GM18951 (cell line): Measurements from ENCODE around the gene BOC.
"Not testable (repeated sequence)": the region's sequence is repeated elsewhere in the genome, so short reads cannot be mapped to it uniquely, and the experiment has no call there.

ENCODE experiments used
- POLR2A ChIP-seq: IDR thresholded peaks from 4 replicates; pipeline ENCODE4 v1.6.1; 2011; ENCODE audit warnings: mild to moderate bottlenecking; ENCODE audit not compliant: insufficient read length, insufficient read depth; ENCODE audit errors: extremely low read depth
- in situ Hi-C: fragments of 300-500 bp; cut with MboI; formaldehyde crosslinking; loops from one replicate; pipeline ENCODE4 v1.12.0; 2022; ENCODE audit warnings: low sequenced_read_pairs, mixed read lengths, inconsistent platforms; ENCODE audit not compliant: unreplicated experiment

The BOC gene

GRCh38 chr3:113211330-113212149 lies at the start of gene BOC:
BOC (plus strand) TSS chr3:113211557; CDS start chr3:113249803, 38,246 bp downstream.
- in situ Hi-C loops, result no loop called here
- TF ChIP-seq POLR2A, result no peak

GRCh38 chr3:113161661-113162060 lies 49.7 kb upstream of the BOC start:
- in situ Hi-C loops, result no loop called here
- no peak for TF ChIP-seq POLR2A

- no peak for TF ChIP-seq POLR2A
- in situ Hi-C loops, result no loop called here
These were observed 48.2 kb upstream of the BOC start for GRCh38 chr3:113163152-113163551.

GRCh38 chr3:113165841-113166240 lies 45.5 kb upstream of the BOC start:
- in situ Hi-C loops, result no loop called here
- TF ChIP-seq POLR2A, result no peak

GRCh38 chr3:113166357-113166718 lies 45.0 kb upstream of the BOC start:
- TF ChIP-seq POLR2A, result no peak
- in situ Hi-C loops, result no loop called here

GRCh38 chr3:113166719-113167492 lies 44.5 kb upstream of the BOC start:
- TF ChIP-seq POLR2A, result no peak
- in situ Hi-C loops, result no loop called here

GRCh38 chr3:113167825-113168801 lies 43.2 kb upstream of the BOC start:
- TF ChIP-seq POLR2A, result no peak
- in situ Hi-C loops, result no loop called here

- in situ Hi-C loops, result no loop called here
- TF ChIP-seq POLR2A, result no peak
These were observed 41.4 kb upstream of the BOC start for GRCh38 chr3:113169891-113170452.

- no peak for TF ChIP-seq POLR2A
- in situ Hi-C loops, result no loop called here
These were observed 40.6 kb upstream of the BOC start for GRCh38 chr3:113170771-113171170.

- in situ Hi-C loops, result not testable (repeated sequence)
These were observed 39.6 kb upstream of the BOC start for GRCh38 chr3:113171675-113172300.

GRCh38 chr3:113173102-113173501 lies 38.3 kb upstream of the BOC start:
- no peak for TF ChIP-seq POLR2A
- in situ Hi-C loops, result no loop called here

- in situ Hi-C loops, result no loop called here
- no peak for TF ChIP-seq POLR2A
These were observed 37.1 kb upstream of the BOC start for GRCh38 chr3:113174304-113174703.

GRCh38 chr3:113174801-113175485 lies 36.4 kb upstream of the BOC start:
- TF ChIP-seq POLR2A, result no peak
- in situ Hi-C loops, result no loop called here
